HG03175 (cell line): ENCODE results near the gene DENND6B.
"Not testable (repeated sequence)": the region's sequence is repeated elsewhere in the genome, so short reads cannot be mapped to it uniquely, and the experiment has no call there.

ENCODE experiments used
- ATAC-seq: cut with Tn5 transposase; IDR thresholded peaks from one replicate; pipeline ENCODE4 v1.9.1; 2021; ENCODE audit warnings: mild to moderate bottlenecking, moderate library complexity; ENCODE audit not compliant: unreplicated experiment

The DENND6B gene

GRCh38 chr22:50273781-50274180 lies 53.0 kb downstream of the DENND6B start:
- not testable (repeated sequence) for ATAC-seq

GRCh38 chr22:50273352-50273751 lies 53.5 kb downstream of the DENND6B start:
- ATAC-seq = not testable (repeated sequence)

- ATAC-seq = no peak
These were observed 54.6 kb downstream of the DENND6B start for GRCh38 chr22:50272044-50272802.

GRCh38 chr22:50271519-50271970 lies 55.3 kb downstream of the DENND6B start:
- no peak for ATAC-seq

GRCh38 chr22:50270666-50271394 lies 56.0 kb downstream of the DENND6B start:
- ATAC-seq = no peak

GRCh38 chr22:50269970-50270665 lies 56.7 kb downstream of the DENND6B start, which contains the start of gene MAPK11:
MAPK11 (minus strand) TSS chr22:50270380; CDS start chr22:50270292, 88 bp downstream.
- no peak for ATAC-seq

GRCh38 chr22:50269573-50269969 lies 57.2 kb downstream of the DENND6B start:
- ATAC-seq = no peak

GRCh38 chr22:50268655-50269113 lies 58.1 kb downstream of the DENND6B start:
- no peak for ATAC-seq

- no peak for ATAC-seq
These were observed 59.0 kb downstream of the DENND6B start for GRCh38 chr22:50267591-50268390.

- no peak for ATAC-seq
These were observed 59.8 kb downstream of the DENND6B start for GRCh38 chr22:50266994-50267393.

GRCh38 chr22:50264946-50265669 lies 61.7 kb downstream of the DENND6B start:
- ATAC-seq = no peak

GRCh38 chr22:50264104-50264745 lies 62.6 kb downstream of the DENND6B start:
- no peak for ATAC-seq

GRCh38 chr22:50262973-50263617 lies 63.7 kb downstream of the DENND6B start:
- ATAC-seq = no peak

GRCh38 chr22:50262460-50262911 lies 64.3 kb downstream of the DENND6B start:
- no peak for ATAC-seq

DNA sequence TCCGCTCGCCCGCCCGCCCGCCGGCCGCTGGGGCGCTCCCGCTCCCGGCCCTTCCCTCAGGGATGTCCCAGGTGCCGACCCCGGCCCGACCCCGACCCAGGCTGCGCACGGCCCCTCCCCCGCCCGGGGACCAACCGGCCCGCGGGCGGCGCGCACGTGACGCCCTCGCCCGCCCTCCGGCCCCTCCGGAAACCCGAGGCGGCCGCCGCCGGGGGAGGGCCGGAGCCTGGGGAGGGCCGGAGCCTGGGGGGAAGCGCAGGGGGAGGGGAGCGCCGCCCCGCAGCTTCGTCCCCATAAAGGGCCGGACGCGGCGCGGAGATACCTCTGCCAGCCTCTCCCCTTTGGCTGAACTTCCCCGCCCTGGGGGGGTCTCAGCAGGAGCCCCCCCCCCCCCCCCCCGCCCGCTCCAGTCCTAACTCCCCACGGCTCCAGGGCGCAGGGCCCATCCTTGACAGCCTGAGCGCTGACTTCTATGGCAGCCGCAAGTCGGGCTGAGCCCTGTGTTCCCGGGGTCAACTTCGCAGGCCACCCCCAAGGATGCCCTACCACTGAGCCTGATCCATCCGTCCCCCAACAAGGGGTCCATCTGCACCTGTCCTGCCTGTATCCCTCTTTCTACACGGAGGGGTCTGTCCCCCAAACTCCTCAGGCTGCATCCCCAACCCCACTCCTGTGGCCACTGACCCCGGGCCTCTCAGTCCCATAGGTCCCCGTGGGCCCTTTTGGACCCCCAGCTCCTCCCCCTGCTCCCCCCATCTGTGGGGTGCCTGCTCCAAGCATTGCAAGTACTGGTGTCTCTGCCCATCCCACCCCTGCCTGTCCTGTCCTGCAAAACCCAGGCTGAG lies 65.0 kb downstream of the DENND6B start, which contains the start of gene MAPK12:
Gene MAPK12, minus strand, starts transcription at position 69 of the 845 bp plus-strand sequence. CDS start 174 bp downstream, outside the sequence.
- no peak for ATAC-seq

GRCh38 chr22:50260801-50261614 lies 65.8 kb downstream of the DENND6B start:
- no peak for ATAC-seq

DNA sequence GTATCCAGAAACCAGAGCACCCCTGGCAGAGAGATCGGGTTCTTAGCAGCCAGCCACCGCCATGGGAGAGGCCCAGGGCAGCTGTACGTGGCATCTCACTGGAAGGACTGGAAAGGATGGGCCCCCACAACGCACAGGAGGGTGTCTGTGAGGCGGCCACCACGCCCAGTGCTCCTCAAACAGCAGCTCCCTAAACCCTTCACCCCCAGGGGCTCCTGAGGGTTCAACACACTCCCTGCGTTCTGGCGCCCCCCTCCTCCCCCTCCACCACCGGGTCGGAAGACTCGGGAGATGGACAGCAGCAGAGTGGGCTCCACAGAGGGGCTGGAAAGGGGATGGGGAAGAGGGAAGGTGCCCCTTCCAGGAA lies 66.4 kb downstream of the DENND6B start:
- ATAC-seq = no peak
